IPS-NIHi7 (cell line): Measurements from ENCODE around the gene TRAPPC14.
"Not testable (repeated sequence)": the region's sequence is repeated elsewhere in the genome, so short reads cannot be mapped to it uniquely, and the experiment has no call there.

Source experiments
- DNase-seq: peaks from one replicate; pipeline ENCODE4 v3.0.0; 2012; ENCODE audit warnings: mixed read lengths; ENCODE audit errors: extremely low spot score

The TRAPPC14 gene

DNA sequence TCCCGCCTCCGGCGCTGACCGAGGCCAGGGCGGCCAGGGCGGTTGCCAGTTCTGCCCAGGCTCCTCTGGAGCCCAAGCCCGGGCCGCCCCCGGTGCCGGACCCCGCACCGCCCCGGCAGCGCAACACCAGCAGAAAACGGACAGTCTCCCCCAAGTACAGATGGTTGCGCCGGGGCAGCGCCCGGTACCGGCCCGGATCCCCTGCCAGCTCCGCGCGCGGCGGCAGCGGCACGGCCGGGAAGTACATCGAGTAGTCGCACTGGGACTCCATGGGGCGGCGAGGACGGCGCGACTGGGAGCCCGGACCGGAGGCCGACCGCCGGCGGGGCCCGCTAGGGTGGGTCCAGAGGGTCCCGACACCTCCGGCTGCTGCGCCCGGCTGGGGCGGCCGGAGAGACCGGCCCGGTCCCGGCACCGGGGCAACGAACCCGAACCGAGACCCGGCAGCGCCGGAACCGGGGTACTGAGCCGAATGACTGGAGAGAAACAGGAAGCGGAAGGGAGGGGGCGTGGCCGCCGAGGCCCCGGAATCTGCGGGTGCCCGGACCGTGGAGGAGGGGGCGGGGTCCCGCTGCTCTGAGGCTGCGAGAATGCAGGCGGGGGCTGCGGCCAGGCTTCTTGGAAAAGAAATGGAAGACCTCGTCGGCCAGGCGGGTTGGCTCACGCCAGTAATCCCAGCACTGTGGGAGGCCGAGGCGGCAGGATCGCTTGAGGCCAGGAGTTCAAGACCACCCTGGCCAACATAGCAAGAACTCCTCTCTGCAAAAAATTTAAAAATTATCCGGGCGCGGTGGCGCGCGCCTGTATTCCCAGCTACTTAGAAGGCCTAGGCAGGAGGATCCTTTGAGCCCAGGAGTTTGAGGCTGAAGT, at the start of gene TRAPPC14:
Gene TRAPPC14 (minus strand): TSS at position 495 of the 870 bp plus-strand sequence. CDS start 224 bp downstream, at position 271.
- peak; percentile 96 for DNase-seq

DNA sequence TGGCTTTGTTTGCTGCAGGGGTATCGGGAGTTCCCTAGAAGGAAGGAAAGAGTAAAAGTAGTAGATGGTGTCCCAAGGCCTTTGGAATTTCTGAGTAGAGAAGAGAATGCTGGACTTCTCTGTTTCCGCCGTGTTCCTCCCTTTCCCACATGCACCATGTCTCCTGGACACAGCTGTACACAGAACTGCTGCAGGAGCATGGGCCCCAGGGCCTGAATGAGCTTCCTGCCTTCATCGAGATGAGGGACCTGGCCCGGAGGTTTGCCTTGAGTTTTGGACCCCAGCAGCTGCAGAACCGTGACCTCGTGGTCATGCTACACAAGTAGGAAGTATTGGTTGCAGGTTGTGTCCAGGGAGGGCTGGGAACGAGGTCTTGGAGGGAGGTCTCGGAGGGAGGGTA, 45.9 kb upstream of the TRAPPC14 start:
- no peak for DNase-seq

DNA sequence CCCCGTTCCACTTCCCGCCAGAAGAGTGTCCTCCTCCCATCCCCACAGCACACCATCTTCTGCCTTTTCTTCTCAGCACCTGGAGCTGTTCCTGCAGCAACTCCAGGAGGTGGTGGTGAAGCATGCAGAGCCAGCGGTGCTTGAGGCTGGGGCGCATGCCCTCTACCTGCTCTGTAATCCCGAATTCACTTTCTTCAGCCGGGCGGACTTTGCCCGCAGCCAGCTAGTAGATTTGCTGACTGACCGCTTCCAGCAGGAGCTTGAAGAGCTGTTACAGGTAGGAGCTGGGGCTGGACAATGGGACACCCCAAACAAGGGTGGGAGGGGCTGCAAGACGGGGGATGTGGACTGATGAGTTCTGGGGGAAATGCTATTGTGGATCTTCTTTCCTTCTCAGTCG, 42.2 kb upstream of the TRAPPC14 start:
- DNase-seq = no peak

GRCh38 chr7:100198266-100198665, 39.7 kb upstream of the TRAPPC14 start:
- no peak for DNase-seq

GRCh38 chr7:100195901-100196322, 37.4 kb upstream of the TRAPPC14 start:
- DNase-seq = not testable (repeated sequence)

GRCh38 chr7:100195222-100195621, 36.7 kb upstream of the TRAPPC14 start:
- DNase-seq = no peak

DNA sequence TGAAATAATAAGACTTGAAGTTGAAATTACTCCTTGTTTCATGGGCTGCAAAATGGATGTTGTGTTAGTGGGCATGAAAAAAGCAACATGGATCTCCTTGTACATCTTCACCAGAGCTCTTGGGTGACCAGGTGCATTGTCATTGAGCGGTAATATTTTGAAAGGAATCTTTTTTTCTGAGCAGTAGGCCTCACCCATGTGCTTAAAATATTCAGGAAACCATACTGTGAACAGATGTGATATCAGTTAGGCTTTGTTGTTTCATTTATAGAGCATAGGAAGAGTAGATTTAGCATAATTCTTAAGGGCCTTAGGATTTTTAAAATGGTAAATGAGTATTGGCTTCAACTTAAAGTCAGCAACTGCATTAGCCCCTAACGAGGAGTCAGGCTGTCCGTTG, 34.4 kb upstream of the TRAPPC14 start:
- DNase-seq = no peak

DNA sequence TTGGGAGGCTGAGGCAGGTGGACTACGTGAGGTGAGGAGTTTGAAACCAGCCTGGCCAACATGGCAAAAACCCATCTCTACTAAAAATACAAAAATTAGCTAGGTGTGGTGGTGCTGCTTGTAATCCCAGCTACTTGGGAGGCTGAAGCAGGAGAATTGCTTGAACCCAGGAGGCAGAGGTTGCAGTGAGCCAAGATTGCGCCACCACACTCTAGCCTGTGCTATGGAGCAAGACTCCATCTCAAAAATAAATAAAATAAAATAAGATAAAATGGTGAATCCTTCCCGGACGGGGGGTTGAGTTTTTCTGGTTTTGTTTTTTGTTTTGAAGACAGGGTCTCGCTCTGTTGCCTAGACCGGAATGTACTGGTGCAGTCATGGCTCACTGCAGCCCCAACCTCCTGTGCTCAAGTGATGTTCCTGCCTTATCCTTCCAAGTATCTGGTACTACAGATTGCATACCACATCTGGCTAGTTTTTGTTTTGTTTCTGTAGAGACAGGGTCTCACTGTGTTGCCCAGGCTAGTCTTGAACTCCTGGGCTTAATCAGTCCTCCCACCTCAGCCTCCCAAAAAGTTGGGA, 33.8 kb upstream of the TRAPPC14 start:
- DNase-seq = not testable (repeated sequence)

DNA sequence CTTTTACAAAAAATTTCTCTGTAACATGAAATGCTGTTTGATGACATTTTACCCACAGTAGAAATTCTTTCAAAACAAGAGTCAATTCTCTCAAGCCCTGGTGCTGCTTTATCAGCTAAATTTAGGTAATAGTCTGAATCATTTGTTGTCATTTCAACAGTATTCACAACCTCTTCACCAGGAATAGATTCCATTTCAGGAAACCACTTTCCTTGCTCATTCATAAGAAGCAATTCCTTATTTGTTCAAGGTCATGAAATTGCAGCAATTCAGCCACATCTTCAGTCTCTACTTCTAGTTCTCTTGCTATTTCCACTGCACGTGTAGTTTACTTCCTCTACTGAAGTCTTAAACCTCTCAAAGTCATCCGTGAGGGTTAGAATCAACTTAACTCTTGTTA, 33.3 kb upstream of the TRAPPC14 start:
- DNase-seq = no peak

- DNase-seq = no peak
Observed at GRCh38 chr7:100190048-100190711, 31.7 kb upstream of the TRAPPC14 start.

DNA sequence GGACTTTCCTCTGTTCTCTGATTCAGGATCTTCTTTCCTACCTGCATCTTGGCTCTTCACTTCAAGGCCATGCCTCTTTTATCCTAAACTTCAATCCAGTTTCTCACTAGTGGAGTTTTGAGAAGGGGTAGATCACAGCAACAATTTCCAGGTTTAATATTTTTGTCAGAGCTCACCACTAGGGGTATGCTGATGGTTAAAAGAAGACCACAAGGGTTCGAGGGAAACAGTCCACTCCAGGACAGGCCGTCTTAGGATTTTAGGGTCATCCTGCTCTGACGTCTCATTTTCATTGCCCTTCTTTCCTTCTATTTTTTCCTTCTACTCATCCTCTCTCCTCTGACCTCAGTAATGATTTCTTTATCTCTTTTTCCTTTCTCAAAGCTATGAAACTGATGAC, 30.5 kb upstream of the TRAPPC14 start:
- no peak for DNase-seq

GRCh38 chr7:100185726-100186125, 27.2 kb upstream of the TRAPPC14 start:
- no peak for DNase-seq

GRCh38 chr7:100183090-100183489, 24.6 kb upstream of the TRAPPC14 start:
- DNase-seq = not testable (repeated sequence)

DNA sequence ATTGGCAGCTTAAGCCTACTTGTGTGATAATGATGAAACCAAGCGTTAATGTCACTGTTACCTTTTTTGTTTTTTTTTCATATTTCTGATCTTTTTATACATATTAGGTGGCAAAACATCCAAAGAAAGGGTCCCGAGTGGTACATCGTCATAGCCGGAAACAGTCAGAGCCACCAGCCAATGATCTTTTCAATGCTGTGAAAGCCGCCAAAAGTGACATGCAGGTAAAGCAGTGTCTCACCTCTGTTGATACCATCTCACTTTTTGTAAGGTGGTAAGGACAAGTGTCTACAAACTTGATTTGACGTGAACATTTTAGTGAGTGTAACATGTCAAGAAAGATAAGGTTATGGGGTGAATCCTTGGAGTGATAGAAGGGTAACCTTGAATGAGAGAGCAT, 24.1 kb upstream of the TRAPPC14 start:
- DNase-seq = not testable (repeated sequence)

DNA sequence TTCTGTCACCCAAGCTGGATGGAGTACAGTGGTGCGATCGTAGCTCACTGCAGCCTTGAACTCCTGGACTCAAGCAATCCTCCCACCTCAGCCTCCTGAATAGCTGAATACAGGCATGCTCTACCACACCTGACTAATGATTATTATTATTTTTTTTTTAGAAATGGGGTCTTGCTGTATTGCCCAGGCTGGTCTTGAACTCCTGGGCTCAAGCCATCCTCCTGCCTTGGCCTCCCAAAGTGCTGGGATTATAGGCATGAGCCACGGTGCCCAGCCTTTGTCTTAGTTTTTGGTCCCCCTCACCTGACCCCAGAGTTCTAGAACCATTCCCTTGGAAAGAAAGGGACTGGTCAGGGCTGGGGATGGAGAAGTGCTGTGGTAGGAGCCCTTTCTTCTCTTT, 21.6 kb upstream of the TRAPPC14 start:
- not testable (repeated sequence) for DNase-seq

- peak; percentile 95 for DNase-seq
Observed at GRCh38 chr7:100177045-100178001, 18.8 kb upstream of the TRAPPC14 start, which contains the start of the genes GPC2 and STAG3. TSS of gene GPC2 (minus strand) at chr7:100177381. CDS start at chr7:100177199, 182 bp downstream. TSS of gene STAG3 (plus strand) at chr7:100177918. CDS start at chr7:100180557, 2,639 bp downstream.

DNA sequence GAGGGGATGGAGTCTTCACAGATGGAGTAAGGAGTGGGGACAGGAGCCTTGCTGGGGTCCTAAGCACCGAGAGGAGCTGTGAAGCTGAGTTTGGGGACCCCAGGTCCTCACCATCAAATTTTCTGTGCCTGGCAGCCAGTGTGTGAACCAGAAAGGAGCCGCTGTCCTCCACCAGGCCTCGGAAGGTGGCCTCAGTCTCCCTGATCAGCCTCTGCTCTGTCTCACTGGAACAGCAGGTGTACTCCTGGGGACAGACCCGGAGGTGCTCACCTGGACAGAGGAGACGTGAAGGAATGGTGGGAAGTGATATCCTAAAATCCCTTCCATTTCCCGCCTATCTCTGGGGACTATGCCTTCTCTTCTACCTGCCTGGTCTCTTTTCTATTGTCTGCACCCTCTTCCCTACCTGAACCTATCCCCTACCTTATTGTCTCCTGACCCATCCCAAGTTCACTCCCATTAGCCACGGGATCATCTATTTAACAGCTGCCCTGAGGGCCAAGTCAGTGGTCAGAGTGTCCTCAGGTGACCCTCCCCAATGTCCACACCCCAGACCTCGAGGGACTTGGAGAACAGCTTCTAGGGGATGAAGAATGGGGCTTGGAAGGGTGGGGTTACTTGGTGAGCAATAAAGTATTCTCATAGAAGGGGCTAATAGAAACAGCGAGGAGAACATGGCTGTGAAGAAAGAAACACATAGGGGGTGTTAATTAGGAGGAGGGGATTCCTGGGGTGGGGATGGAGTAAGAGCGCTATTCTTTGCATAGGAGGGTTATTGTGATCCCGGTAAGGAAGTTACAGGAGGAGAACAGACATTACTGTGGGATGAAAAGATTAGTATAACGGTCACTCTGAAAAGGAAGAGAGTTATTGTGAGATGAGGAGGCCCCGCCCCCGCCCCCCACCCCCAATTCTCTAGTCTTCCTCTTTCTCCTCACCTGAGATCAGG, 17.8 kb upstream of the TRAPPC14 start:
- no peak for DNase-seq

DNA sequence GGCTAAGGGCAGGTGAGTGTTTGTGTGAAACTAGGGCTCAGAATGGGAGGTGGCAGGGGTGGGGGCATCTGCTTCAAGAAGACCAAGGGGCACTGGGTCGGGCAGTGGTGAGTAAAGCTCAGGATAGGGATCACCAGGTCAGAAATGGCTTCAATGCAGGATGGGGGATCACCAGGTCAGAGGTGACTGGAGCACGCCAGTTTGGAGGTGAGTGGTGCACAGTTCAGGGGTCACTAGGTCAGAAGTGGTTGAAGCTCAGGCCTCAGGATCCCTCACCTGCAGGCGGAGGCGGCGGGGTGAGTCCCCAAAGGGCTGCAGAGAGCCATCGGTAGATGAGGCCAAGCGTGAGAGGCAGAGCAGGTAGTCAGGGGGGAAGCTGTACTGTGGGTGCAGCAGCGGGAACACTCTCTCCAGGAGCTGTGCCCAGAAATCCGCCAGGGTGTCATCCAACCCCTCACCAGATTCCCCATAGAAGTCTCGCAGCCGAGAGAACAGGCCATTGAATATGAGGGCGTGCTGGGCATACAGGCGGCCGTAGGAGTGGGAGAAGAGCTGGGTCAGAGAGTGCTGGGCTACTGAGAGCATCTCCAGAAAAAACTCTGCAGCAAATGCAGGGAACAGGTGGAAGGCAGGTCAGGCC, 16.9 kb upstream of the TRAPPC14 start:
- no peak for DNase-seq

- no peak for DNase-seq
Observed at GRCh38 chr7:100174582-100174981, 16.1 kb upstream of the TRAPPC14 start.
